Islet of Langerhans (tissue), 1 donor: ENCODE measurements around the gene EBLN1.
"Not testable (repeated sequence)": the region's sequence is repeated elsewhere in the genome, so short reads cannot be mapped to it uniquely, and the experiment has no call there.

Experiments used
- FAIRE-seq: peaks from one replicate; lab custom pipeline; 2011; peaks lifted over from hg19 to GRCh38; lab: Jason Lieb, UNC

EBLN1 gene

DNA sequence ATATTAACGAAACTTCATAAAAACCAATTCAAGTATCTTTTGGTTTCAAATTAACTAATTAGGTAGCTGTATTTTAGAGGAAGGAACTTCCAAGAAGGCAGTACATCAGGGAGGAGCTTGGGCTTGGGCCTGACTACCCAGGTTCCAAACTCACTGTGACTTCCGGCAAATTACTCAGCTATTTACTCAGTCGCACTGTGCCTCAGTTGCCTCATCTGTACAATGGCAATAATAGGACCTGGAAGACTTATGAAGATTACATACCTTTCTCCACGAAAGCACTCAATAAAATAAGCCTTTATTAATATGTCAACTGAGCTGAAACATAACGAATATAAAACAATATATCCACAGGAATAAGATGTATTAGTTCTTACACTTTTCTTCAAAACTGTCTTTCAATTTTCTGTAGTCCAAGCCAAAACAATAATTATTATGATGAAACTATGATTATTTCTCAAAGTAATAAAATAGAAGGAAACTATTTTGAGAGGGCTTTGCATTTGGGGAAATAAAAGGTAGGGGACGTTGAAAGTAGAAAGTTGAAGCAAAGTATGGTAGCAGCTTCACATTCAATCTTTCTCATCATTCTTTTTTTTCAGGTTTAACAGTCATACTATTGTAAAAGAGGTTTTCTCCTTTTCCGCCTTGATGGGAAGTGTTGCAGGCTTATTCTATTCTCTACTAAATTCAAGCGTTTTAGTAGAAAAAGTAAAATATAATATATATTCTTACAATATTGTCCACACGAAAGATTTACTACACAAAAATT lies 10.5 kb upstream of the EBLN1 start:
- FAIRE-seq = peak; percentile 93

DNA sequence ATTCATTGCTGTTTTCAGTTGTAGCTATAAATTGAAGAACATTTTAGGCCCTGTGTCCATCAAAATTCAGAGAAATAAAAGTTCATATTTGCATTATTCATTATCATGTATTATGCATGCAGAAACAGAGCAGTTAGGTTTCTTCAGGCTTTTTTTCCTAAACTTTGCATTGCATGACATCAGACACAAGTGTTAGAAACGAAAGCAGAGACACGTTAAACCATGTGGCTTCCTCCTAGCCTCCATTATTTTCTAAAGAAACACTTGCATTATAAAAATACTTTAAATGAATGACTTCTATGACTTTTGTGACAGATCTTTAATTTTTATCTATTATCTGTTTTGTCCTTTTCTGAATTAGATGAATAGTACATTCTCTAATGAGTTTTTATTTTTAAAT lies 8.8 kb upstream of the EBLN1 start:
- no peak for FAIRE-seq

DNA sequence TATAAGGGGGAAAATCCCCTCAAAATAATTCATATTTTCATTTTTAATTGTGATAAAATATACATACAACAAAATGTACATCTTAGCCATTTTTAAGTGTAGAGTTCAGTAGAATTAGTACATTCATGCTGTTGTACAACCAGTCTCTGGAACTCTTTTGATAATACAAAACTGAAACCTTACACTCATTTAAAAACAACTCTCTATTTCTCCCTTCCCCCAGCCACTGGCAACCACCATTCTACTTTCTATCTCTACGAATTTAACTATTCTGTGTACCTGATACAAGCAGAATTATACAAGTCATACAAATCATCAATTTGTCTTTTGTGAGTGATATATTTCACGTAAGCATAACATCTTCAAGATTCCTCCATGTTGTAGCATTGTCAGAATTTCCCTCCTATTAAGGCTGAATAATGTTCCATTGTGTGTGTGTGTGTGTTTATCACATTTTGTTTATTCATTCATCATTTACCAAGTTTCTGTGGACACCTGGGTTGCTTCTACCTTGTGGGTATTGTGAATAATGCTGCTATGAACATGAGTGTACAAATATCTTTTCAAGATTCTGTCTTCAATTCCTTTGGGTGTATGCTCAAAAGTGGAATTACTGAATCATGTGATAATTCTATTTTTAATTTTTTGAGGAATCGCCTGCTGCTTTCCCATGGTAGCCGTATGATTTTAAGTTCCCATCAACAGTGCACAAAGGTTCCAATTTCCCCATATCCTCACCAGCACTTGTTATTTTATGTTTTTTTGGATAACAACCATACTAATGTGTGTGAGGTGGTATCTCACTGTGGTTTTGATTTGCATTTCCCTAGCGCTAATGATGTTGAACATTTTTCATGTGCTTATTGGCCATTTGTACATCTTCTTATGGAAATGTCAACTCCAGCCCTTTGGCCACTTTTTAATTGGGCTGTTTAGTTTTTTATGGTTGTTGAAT lies 4.7 kb upstream of the EBLN1 start:
- no peak for FAIRE-seq

DNA sequence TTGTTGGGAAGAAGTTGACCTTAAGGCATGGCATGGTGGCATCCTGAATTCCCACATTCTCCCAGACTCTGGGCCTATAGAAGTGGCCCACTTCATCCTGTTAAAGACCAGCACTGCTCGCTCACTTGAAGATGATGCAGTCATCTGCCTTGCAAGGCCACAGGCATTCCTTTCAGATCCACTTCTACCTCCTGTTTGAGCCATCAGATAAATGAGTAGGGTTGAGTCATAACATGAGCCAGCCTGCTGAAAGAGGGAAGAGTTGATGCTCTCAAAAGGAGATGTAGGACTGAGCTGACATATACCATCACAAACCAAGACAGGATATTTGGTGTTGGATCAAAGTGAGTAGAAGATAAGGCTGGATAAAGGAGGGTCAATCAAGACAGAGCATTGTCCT lies 1.5 kb upstream of the EBLN1 start:
- no peak for FAIRE-seq

DNA sequence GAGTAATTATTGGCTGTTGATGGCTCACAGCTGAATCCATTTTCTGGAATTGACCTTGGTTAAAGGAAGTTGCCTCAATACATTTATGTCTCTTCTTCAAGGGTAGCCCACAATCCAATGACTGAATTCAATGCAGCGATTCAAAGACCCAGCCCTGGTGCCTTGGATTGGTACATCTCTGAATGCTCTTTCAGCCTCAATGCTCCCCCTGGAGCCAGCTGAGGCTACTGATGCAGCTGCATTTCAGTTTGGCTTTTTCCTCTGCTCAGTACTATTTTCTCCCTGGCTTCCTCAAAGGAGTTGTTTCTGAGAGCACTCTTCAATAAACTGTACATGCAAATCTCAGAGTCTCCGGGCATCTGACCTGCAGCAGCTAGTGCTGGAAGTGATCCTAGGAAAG lies 633 bp upstream of the EBLN1 start:
- no peak for FAIRE-seq

DNA sequence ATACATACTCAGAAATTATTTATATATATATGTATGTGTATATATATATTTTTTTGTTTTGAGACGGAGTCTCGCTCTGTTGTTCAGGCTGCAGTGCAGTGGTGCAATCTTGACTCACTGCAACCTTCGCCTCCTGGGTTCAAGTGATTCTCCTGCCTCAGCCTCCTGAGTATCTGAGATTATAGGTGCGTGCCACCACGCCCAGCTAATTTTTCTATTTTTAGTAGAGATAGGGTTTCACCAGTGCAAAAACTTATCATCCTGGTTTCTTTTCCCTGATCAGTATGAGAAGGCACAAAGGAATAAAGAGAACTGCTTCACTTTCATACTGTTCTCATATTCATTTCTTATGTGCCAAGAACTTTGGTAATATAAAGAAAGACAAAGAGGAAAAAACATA lies 731 bp downstream of the EBLN1 start:
- not testable (repeated sequence) for FAIRE-seq

DNA sequence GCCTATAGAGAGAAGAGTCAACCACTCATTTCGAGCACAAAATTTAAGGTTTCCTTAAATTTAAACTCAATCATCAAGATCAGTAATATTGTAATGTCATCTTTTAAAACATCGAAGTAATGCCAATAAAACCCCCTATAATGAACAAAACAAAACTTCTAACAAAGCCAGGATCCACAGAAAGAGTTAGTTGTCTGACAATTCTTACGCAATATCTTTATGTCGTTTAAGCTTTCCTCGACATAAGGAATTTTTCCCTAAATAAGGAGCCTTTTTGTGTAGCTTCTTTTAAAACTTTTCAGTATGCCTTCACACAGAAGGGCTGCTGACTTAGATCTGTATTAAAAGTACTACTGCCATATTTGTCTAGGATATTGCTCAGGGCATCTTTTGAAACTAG lies 7.5 kb downstream of the EBLN1 start:
- FAIRE-seq = no peak

DNA sequence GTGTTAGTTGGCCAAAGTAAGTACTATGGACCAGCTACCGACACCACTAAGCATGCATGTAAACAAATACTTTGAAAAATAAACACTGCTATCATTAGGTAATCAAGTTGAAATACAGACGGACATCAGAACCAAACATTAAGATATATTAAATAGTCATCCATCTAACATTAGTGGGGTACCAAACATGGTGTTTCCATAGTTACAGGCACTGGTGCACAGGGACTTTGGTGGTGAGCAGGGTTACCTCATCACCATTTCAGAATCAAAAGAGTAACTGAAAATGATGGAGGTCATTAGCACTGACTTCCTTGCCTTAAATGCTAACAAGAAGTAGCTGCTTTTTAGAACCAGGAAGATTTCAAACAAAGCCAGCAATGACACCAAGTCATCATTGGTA lies 23.9 kb downstream of the EBLN1 start:
- FAIRE-seq = no peak

DNA sequence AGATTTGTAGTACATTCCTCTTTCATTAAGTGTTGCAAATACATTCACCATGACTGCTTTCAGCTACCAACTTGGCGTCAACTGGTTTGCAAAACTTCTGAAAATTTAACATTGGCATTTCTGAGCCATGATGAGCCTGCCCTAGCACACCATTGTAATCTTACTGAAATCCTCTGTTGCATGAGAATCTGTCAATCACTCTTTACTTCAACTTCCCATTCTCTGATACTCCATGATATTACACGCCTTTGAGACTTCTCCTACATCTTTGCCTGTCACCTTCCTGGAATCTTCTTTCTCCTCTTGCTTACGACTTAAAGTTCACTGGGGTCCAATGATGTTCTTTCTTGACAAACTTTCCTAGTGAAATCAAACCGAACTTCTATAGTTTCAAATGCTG lies 32.2 kb downstream of the EBLN1 start:
- FAIRE-seq = no peak

DNA sequence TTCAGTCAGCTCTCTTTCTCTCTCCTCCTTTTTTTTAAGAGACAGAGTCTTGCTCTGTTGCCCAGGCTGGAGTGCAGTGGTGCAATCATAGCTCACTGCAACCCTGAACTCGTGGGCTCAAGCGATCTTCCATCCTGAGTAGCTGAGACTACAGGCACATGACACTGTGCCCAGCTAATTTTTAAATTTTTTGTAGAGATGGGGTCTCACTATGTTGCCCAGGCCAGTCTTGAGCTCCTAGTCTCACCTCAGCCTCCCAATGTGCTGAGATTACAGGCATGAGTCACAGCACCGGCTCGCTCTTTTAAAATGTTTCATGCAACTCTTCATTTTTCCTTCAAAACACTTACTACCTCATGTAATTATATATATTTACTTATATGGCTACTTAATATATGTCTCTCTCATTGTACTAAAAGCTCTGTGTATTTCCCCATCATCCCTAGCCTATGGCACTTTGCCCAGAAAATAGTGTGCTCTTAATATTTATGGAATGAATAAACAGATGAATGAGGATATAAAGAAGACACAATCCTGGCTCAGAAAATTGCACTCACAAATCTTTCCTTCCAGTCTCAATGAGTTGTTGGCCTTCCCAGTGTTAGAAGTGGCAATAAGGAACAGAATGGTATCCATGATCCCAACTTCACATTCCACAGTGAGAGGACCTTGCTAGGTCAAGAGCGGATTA lies 33.9 kb downstream of the EBLN1 start:
- FAIRE-seq = no peak

DNA sequence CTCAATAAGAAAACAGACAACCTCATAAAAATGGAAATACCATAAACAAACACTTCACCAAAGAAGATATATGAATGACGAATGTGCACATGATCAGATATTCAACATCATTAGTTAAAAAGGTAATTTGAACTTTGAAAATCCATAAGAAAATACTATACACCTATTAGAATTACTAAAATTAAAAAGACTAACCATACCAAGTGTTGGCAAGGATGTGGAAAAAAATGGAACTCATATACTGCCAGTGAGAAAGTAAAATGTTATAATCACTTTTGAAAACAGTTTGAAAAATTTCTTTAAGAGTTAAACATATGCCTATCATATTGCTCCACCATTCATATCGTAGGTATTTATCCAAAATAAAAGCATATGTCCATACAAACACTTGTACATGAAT lies 37.1 kb downstream of the EBLN1 start:
- no peak for FAIRE-seq

DNA sequence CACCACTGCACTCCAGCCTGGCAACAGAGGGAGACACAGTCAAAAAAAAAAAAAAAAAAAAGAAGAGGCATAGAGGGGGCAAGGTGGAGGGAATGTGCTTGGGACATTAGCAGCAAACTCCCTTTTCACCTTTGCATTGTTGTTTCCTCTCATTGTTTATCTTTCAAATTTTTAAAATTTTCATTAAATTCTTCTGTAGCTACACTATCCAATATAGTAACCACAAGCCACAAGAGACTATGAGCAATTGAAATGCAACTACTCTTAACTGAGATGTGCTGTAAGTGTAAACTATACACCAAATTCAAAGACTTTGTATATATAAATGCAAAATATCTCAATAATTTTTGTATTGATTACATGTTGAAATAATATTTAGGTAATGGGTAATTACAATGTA lies 43.4 kb downstream of the EBLN1 start:
- FAIRE-seq = no peak

DNA sequence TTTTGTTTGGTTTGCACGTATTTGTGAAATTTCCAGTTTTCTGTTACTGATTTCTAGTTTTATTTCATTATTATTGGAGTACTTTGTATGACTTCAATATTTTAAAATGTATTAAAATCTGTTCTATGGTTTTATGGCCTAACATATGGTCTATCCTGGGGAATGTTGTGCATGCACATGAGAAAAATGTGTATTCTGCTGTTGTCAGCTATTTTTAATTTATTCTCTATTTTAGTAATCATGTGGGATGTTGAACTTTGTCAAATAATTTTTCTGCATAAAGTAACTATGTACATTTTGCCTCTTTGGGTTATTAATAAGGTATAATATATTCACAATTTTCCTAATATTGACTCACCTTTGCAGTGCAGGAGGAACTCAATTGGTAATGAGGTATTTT lies 46.7 kb downstream of the EBLN1 start:
- FAIRE-seq = no peak

DNA sequence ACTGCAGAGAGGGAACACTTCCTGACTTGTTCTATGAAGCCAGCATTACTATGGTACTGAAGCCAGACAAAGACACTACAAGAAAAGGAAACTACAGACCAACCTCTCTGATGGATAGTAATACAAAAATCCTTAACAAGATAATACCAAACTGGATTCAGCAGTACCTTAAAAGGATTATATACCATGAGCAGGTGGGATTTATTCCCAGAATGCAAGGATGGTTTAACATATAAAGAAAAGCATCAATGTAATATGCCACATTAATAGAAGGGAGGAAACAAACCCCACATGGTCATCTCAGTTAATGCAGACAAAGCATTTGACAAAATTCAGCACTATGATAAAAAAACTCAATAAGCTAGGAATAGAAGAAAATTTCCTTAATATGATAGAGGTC lies 47.2 kb downstream of the EBLN1 start:
- FAIRE-seq = no peak

DNA sequence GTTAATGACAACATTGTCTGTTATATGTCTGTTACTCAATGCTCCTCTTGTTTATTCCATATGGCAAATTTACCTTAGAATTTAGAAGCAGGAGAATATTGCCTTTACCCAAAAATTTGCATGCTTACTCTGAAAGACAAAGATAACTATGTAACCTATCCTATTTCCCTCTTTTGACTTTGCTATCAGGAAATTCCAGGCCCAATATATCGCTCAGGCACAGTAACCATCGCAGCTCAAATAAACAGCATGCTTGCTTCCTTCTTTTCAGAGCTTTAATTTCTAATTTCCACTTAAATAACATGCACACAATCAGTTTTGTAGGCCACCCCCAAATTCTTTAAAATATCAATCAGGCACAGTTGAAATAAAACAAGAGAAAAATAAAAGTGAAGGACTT lies 57.8 kb downstream of the EBLN1 start:
- no peak for FAIRE-seq

DNA sequence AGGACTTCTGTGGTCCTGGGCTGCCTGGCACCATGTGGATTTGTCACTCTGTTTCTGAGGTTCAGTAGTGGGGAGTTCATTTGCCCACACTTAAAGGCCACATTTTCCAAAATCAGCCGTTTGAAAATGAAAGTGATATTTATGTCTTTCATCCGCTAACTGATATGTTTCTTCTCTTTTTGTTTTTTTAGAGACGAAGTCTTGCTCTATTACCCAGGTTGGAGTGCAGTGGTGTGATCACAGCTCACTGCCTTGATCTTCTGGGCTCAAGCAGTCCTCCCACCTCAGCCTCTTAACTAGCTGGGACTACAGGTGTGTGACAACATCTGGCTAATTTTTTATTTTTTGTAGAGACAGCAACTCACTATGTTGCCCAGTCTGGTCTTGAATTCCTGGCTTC lies 58.6 kb downstream of the EBLN1 start:
- FAIRE-seq = no peak
